Stomach (tissue), 4 donors: ENCODE results near the gene MT3.

Experiments used
- CTCF ChIP-seq, 7 experiments: fragments of 450-650 bp in 4 of 7; fragments of 200-600 bp in 3 of 7; sonication (generic) in 3 of 7; IDR thresholded peaks; one replicate each; pipeline ENCODE4 v1.5.1; 2016 to 2019; ENCODE audit warnings: antibody characterized with exemption in 7 of 7, control low read depth in 2 of 7, mild to moderate bottlenecking in 1 of 7
- POLR2A ChIP-seq, 4 donors: fragments of 450-650 bp; IDR thresholded peaks; one replicate each; pipeline ENCODE4 v1.6.1; 2016; ENCODE audit warnings: antibody characterized with exemption in 4 of 4, control low read depth in 2 of 4, mild to moderate bottlenecking in 1 of 4, moderate library complexity in 1 of 4

GRCh38 chr16:56564793-56565477 lies 24.4 kb upstream of the MT3 start, which contains the start of gene MT4:
- no peak for TF ChIP-seq CTCF (IDR thresholded peaks at IDR 0.05)
- no peak for TF ChIP-seq POLR2A (IDR thresholded peaks at IDR 0.05)
